GM18951 (cell line): ENCODE measurements around the gene ABCC3.

Experiments
- POLR2A ChIP-seq: IDR thresholded peaks from 4 replicates; pipeline ENCODE4 v1.6.1; 2011; ENCODE audit warnings: mild to moderate bottlenecking; ENCODE audit not compliant: insufficient read length, insufficient read depth; ENCODE audit errors: extremely low read depth
- in situ Hi-C: fragments of 300-500 bp; cut with MboI; formaldehyde crosslinking; loops from one replicate; pipeline ENCODE4 v1.12.0; 2022; ENCODE audit warnings: low sequenced_read_pairs, mixed read lengths, inconsistent platforms; ENCODE audit not compliant: unreplicated experiment

Gene ABCC3

DNA sequence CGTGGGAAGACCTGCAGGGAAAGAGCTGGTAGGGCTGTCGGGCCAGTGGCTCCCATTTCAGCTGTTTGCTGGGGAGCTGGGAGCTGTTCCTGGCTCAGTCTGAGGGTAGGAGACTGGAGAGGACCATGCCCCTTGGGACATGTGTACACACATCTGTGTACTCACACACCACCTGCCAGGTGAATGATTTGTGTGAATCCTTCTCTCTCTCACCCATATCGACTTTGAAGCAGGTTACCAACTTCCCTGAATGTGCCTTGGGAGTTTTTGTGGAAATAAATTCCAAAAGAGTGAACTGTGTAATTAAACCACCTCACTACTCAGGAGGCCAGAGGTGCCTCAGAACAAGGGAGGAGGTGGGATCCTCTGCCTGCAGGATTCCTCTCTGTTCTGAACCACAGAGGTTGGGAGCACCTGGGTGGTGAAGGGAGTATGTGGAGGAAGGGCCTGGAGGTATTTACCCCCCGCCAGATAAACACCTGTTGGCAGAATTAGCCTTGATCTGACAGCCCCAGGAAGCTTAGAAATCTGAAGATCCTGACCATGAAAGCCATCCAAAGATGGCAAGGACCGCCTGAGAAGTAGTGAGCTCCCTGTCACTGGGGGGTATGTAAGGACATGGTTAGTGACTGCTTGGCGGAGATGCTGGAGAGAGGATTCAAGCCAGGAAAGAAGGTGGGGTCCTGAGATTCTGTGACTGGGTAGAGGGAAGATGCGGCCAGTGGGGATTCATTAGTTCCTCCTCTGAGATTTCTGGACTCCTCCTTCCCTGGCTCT lies 3.3 kb downstream of the ABCC3 start:
- in situ Hi-C loops, result no loop called here
- no peak for TF ChIP-seq POLR2A

- no peak for TF ChIP-seq POLR2A
- in situ Hi-C loops, result no loop called here
Observed at GRCh38 chr17:50638606-50638965, 3.9 kb downstream of the ABCC3 start.

- TF ChIP-seq POLR2A, result no peak
- in situ Hi-C loops, result no loop called here
Observed at GRCh38 chr17:50638966-50639713, 4.5 kb downstream of the ABCC3 start.

DNA sequence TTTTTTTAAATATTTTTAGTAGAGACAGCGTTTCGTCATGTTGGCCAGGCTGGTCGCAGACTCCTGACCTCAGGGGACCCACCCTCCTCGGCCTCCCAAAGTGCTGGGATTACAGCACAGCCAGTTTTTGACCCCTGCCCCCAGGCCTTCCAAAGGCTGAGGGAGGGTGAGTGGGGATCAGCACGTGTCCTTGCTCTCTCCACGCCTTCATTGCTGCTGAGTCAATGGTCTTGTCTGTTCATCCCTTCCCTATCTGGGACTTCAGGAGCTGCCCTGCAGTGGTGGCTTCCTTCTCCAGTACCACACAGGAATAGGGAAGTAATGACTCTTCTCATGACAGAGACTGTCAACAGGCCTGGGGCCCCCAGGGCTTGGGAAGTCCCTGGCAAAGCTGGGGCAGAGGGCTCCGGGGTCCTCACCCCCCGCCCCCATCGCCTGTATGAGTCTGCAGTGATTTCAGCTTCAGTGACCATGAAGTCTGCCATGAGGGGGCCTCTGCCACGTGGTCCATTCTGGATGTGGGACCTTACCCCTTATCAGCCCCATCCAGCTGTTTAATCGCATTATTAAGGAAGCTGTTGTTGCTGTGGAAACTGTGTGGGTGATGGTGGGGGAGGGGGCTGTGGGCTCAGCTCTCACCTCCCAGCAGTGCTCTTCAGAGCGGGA lies 6.1 kb downstream of the ABCC3 start:
- in situ Hi-C loops, result no loop called here
- TF ChIP-seq POLR2A, result no peak

DNA sequence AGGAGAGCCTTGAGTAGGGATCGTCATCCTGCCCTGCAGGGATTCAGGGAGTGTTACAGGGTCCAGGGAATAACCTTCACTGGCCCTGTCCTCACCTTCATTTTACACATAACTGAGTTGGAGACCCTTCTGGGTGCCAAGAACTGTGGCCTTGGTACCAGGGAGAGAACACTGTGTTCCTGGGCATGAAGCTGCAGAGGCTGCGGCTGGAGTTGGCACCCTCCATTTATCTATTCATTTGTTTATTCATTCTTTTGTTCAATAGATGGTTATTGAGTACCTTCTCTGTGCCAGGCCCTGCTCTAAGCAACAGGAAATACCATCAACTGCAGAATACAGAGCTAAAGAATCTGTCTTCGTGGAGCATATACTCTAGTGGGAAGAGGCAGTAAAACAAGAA lies 6.7 kb downstream of the ABCC3 start:
- in situ Hi-C loops, result no loop called here
- no peak for TF ChIP-seq POLR2A

- TF ChIP-seq POLR2A, result no peak
- in situ Hi-C loops, result no loop called here
Observed at GRCh38 chr17:50642071-50642721, 7.5 kb downstream of the ABCC3 start.

DNA sequence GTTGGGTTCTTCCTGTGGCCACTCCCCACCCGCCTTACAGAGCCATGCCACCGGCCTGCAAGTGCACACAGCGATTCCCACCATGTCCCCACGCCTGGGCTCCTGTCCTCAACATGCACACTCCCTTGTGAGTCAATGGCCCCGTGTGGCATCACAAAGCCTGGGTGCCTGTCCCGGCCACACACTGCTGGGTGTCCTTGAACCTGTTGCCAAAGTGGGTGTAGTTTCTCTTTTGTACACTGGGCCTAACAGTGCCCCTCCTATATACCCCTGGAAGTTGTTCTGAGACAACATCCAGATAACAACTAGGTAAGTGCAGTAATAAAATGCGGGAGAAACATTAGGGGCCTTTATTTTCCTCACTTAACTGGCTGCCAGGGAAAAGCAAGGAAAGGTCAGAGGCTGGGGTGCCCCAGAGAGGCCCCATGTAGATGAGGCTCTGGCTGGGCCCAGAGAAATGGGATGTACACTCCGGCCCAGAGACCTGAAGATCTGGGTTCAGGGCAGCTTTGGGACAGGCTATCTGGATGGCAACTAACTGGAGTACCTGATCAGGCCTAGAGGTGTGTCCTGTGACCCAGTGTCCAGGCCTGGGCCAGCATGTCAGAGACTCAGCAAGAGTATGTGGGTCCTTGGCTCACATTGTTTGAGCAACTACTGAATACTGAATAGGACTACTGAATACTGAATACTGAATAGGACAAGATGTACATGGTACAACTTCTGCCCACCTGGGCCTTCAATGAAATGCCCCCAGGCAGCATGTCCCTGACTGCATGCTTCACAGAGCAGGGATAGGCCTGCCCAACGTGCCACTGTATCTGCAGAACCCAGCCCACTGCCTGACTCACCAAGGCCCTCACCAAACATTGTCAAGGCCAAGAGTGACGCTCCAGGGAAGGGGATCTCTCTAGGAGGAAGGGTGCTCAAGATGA lies 8.3 kb downstream of the ABCC3 start:
- TF ChIP-seq POLR2A, result no peak
- in situ Hi-C loops, result no loop called here

GRCh38 chr17:50645748-50646682 lies 11.3 kb downstream of the ABCC3 start:
- in situ Hi-C loops, result no loop called here
- TF ChIP-seq POLR2A, result no peak

- TF ChIP-seq POLR2A, result no peak
- in situ Hi-C loops, result no loop called here
Observed at GRCh38 chr17:50647187-50647586, 12.5 kb downstream of the ABCC3 start.

DNA sequence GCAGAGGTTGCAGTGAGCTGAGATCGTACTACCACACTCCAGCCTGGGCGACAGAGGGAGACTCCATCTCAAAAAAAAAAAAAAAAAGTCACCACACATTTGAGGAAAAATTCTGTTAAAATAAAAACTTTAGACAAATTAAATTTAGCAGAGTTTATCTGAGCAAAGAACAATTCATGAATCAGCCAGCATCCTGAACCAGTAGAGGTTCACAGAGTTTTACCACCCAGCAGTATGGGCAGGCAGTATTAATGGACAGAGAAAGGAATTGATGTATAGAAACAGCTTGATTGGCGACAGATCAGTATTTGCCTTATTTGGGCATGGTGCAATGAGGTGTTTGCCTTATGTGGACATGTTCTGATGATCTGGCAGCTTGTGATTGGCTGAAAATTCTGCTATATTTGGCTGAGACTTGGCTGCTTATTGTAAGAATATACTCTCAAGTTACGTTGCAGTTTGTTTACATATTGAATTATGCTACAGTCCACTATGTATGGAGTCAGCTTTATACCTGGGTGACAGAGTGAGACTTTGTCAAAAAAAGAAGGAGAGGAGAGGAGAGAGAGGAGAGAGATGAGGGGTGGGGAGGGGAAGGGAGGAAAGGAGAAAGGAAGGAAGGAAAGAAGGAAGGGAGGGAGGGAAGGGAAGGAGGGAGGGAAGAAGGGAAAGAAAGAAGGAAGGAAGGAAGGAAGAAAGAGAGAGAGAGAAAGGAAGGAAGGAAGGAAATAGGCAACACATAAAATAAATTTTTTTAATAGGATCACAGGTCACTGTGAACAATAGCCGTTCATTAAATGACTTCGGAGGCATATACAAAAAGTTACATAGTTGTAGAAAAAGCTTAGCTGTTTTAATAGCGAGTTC lies 14.6 kb downstream of the ABCC3 start:
- in situ Hi-C loops, result no loop called here
- TF ChIP-seq POLR2A, result no peak
